ENCODE data around the gene SEZ6.

DNA sequence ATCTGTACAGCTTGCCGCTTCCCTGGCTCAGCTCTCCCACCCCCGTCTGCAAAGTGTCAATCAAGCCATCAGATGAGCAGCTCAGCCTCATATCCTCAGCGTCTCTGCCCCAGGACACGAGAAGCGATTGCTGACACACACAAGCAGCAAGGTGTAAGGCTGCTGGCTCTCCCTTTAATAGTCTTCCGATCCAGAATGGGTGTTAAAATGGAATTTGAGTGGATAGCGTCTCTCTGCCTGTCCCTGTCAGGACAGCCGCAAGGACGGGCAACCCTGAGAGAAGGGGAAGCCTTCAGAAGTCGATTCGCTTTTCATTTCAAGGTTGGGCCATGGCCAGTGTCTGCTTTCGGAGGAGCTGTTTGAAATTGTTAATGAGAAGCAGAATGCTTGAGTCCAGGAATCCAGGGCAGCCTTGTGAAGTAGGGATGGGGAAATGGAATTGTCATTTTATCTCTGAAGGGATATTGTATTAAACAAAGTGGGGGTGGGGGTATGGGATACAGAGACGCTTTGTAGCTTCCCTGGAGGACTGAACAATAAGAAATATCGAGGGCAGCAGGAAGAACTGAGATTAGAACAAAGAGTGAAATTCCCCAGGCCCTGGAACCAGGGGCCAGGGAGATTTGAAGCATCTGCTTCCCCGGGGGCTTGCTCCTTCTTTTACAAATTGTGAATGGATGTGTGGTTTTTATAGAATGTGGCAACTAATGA is 32.4 kb upstream of the SEZ6 start:
- TF ChIP-seq, protein P1, sequence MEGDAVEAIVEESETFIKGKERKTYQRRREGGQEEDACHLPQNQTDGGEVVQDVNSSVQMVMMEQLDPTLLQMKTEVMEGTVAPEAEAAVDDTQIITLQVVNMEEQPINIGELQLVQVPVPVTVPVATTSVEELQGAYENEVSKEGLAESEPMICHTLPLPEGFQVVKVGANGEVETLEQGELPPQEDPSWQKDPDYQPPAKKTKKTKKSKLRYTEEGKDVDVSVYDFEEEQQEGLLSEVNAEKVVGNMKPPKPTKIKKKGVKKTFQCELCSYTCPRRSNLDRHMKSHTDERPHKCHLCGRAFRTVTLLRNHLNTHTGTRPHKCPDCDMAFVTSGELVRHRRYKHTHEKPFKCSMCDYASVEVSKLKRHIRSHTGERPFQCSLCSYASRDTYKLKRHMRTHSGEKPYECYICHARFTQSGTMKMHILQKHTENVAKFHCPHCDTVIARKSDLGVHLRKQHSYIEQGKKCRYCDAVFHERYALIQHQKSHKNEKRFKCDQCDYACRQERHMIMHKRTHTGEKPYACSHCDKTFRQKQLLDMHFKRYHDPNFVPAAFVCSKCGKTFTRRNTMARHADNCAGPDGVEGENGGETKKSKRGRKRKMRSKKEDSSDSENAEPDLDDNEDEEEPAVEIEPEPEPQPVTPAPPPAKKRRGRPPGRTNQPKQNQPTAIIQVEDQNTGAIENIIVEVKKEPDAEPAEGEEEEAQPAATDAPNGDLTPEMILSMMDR (IDR thresholded peaks at IDR 0.05; ENCODE audit: low read depth, low read length): no peak
- no peak for TF ChIP-seq EZH2phosphoT487 (IDR thresholded peaks at IDR 0.05; ENCODE audit: low read depth)

All from OCI-LY3 (cell line).